Glutamatergic neuron (in vitro differentiated cells): ENCODE measurements around the gene POMT1. TPM values are rescaled to one million over a fixed set of nuclear protein-coding genes. Genes with fewer than 3 reads are reported as not detected.
A peak's percentile ranks its signal among the peaks of the same experiment; 100 is the strongest.

ENCODE experiments used
- DNase-seq: peaks from one replicate; pipeline ENCODE4 v3.0.0; 2022
- H3K27ac Mint-ChIP-seq: one replicate; pipeline ENCODE4 v1.8.0; 2020; ENCODE audit warnings: mild to moderate bottlenecking, mixed read lengths, inconsistent platforms; ENCODE audit not compliant: unreplicated experiment
- H3K27me3 Mint-ChIP-seq: one replicate; pipeline ENCODE4 v1.8.0; 2020; ENCODE audit warnings: mild to moderate bottlenecking, moderate library complexity, mixed read lengths, inconsistent platforms; ENCODE audit not compliant: unreplicated experiment
- H3K36me3 Mint-ChIP-seq: one replicate; pipeline ENCODE4 v1.8.0; 2020; ENCODE audit warnings: mild to moderate bottlenecking, mixed read lengths, inconsistent platforms; ENCODE audit not compliant: unreplicated experiment
- H3K4me1 Mint-ChIP-seq: one replicate; pipeline ENCODE4 v1.8.0; 2020; ENCODE audit warnings: mild to moderate bottlenecking, low read depth, mixed read lengths, inconsistent platforms; ENCODE audit not compliant: unreplicated experiment
- H3K4me3 Mint-ChIP-seq: one replicate; pipeline ENCODE4 v1.8.0; 2020; ENCODE audit warnings: mild to moderate bottlenecking, mixed read lengths, inconsistent platforms; ENCODE audit not compliant: unreplicated experiment
- H3K9me3 Mint-ChIP-seq: one replicate; pipeline ENCODE4 v1.8.0; 2020; ENCODE audit warnings: mild to moderate bottlenecking, moderate library complexity, mixed read lengths, inconsistent platforms; ENCODE audit not compliant: unreplicated experiment
- CTCF ChIP-seq: fragments of 200-600 bp; sonication (generic); IDR thresholded peaks from one replicate; pipeline ENCODE4 v1.5.0; 2021; ENCODE audit not compliant: partially characterized antibody, unreplicated experiment
- total RNA-seq: library from RNA; stranded (reverse); fragmentation: NEBNext Ultra II Directional; extraction: Animal tissue kit (Norgen Biotek cat#: 25700); gene quantifications from one replicate; pipeline ENCODE4 v1.2.1, GENCODE V29; 2021; ENCODE audit not compliant: unreplicated experiment

The POMT1 gene
- total RNA-seq, 1 donor from 2014 or later, result 108 TPM

- peaks cover 3% of the 10 kb centered on the region for H3K4me1 Mint-ChIP-seq
- no peak overlapping the region for H3K4me3 Mint-ChIP-seq
- H3K36me3 Mint-ChIP-seq, result no peaks in the 10 kb centered on the region
- no peak overlapping the region for H3K27ac Mint-ChIP-seq
- TF ChIP-seq CTCF, result no peak
- H3K27me3 Mint-ChIP-seq, result peaks cover 26% of the 10 kb centered on the region
- peaks cover 19% of the 10 kb centered on the region for H3K9me3 Mint-ChIP-seq
- DNase-seq, result no peak
Measured at GRCh38 chr9:131476777-131477345, 25.9 kb upstream of the POMT1 start.

- DNase-seq, result no peak
- Mint-ChIP-seq H3K4me1 (peaks cover 8% of the 10 kb centered on the region), H3K9me3 (peaks cover 21% of the 10 kb centered on the region), H3K27me3 (peaks cover 26% of the 10 kb centered on the region), H3K27ac (peak overlapping the region; percentile 17), H3K4me3 (no peak overlapping the region), H3K36me3 (no peaks in the 10 kb centered on the region)
- TF ChIP-seq CTCF, result no peak
Measured at GRCh38 chr9:131477367-131477766, 25.4 kb upstream of the POMT1 start.

GRCh38 chr9:131477816-131478419, 24.8 kb upstream of the POMT1 start:
- Mint-ChIP-seq H3K27ac (no peak overlapping the region), H3K4me1 (peaks cover 13% of the 10 kb centered on the region), H3K9me3 (peaks cover 24% of the 10 kb centered on the region), H3K36me3 (no peaks in the 10 kb centered on the region), H3K4me3 (no peak overlapping the region), H3K27me3 (peaks cover 26% of the 10 kb centered on the region)
- TF ChIP-seq CTCF, result no peak
- no peak for DNase-seq

GRCh38 chr9:131478421-131478868, 24.3 kb upstream of the POMT1 start:
- no peaks in the 10 kb centered on the region for H3K36me3 Mint-ChIP-seq
- peaks cover 15% of the 10 kb centered on the region for H3K4me1 Mint-ChIP-seq
- no peak overlapping the region for H3K4me3 Mint-ChIP-seq
- peaks cover 22% of the 10 kb centered on the region for H3K27me3 Mint-ChIP-seq
- DNase-seq, result peak; percentile 79
- H3K9me3 Mint-ChIP-seq, result peaks cover 25% of the 10 kb centered on the region
- TF ChIP-seq CTCF, result peak; percentile 78
- H3K27ac Mint-ChIP-seq, result no peak overlapping the region

GRCh38 chr9:131478911-131479310, 23.8 kb upstream of the POMT1 start:
- peak overlapping the region; percentile 44 for H3K27ac Mint-ChIP-seq

More at GRCh38 chr9:131478911-131479310, 23.8 kb upstream of the POMT1 start:
- Mint-ChIP-seq H3K36me3 (no peaks in the 10 kb centered on the region), H3K9me3 (peaks cover 28% of the 10 kb centered on the region), H3K4me3 (no peak overlapping the region), H3K4me1 (peaks cover 18% of the 10 kb centered on the region), H3K27me3 (peaks cover 22% of the 10 kb centered on the region)
- DNase-seq, result no peak
- no peak for TF ChIP-seq CTCF
